Pancreas (tissue), 10 donors: ENCODE results near the gene IER5L. TPM values are rescaled to one million over a fixed set of nuclear protein-coding genes. Genes with fewer than 3 reads are reported as not detected.

ENCODE experiments used
- ATAC-seq, 4 donors: fragments of 200-7000 bp; cut with Tn5 transposase; one replicate each; pipeline versions ENCODE4 v1.8.0 to v1.9.1; 2020; ENCODE audit warnings: mild to moderate bottlenecking in 4 of 4, moderate library complexity in 4 of 4
- DNase-seq, 6 donors: peaks; one replicate each; pipeline ENCODE4 v3.0.0-alpha.2; 2020
- FAIRE-seq: peaks from 2 replicates; lab custom pipeline; 2012; peaks lifted over from hg19 to GRCh38; lab: Jason Lieb, UNC
- H3K27ac ChIP-seq, 4 donors: fragments of 200-600 bp; sonication (generic); 1 replicate in 3 of 4; 2 replicates in 1 of 4; pipeline versions ENCODE4 v1.5.0 to v1.8.0; 2020
- H3K27me3 ChIP-seq, 4 donors: fragments of 200-600 bp; one replicate each; pipeline ENCODE4 v1.8.0; 2021
- H3K36me3 ChIP-seq, 3 donors: fragments of 200-600 bp; sonication (generic) in 1 of 3; one replicate each; pipeline versions ENCODE4 v1.5.0 to v1.8.0; 2020 to 2021
- H3K4me1 ChIP-seq, 3 donors: fragments of 200-600 bp; one replicate each; pipeline ENCODE4 v1.8.0; 2021
- H3K4me3 ChIP-seq, 4 donors: fragments of 200-600 bp; sonication (generic) in 2 of 4; one replicate each; pipeline versions ENCODE4 v1.5.0 to v1.8.0; 2020 to 2021
- H3K9me3 ChIP-seq, 4 donors: fragments of 200-600 bp; one replicate each; pipeline ENCODE4 v1.8.0; 2021
- CTCF ChIP-seq, 4 donors: fragments of 200-600 bp; sonication (generic) in 3 of 4; IDR thresholded peaks; one replicate each; pipeline versions ENCODE4 v1.5.0 to v1.8.0; 2021; ENCODE audit warnings: antibody characterized with exemption in 4 of 4
- WGBS, 2 donors: extraction: QIAGEN DNeasy Blood & Tissue Kit; methylation state at CpG; one replicate each; pipeline ENCODE4 v1.1.7; 2013; 5-methylcytosine and 5-hydroxymethylcytosine counted together
- intact Hi-C, 3 donors: fragments of 100-400 bp; cut with DNase I; formaldehyde crosslinking; loops; one replicate each; pipeline versions ENCODE4 v1.11.1 to v1.14.2; 2022
- polyA plus RNA-seq, 2 donors: library from polyadenylated mRNA; stranded (reverse); fragments of 200-250 nt; gene quantifications; one replicate each; pipeline ENCODE4 v1.2.3, GENCODE V29; 2013
- total RNA-seq, 6 donors: library from RNA; stranded (reverse); fragmentation: NEBNext Ultra II Directional in 4 of 6; extraction: Animal tissue kit (Norgen Biotek cat#: 25700) in 4 of 6; gene quantifications; one replicate each; pipeline versions ENCODE4 v1.2.1 to v1.2.4, GENCODE V29; 2021 to 2023
- donor health status: healthy with polysubstance abuse.
- donor health status: DM: no; HTN: no; CAD: no; lungs with moderate emphysema.
- donor health status: DM: no; HTN: no; CAD: no.
- donor health status: control.
- donor health status: control.
- donor health status: Bipolar disorder and iron deficiency.
- donor health status: DM: yes; HTN: yes; CAD: no.
- donor health status: DM: no; HTN: no; CAD: no.
- donor health status: DM: no; HTN: no; CAD: no.
- donor health status: DM: yes; HTN: yes; CAD: no.

IER5L gene
- total and polyA plus RNA-seq, 8 donors, result 1.8 to 14.3 (median 6.4) TPM

GRCh38 chr9:129146441-129146941, 31.6 kb downstream of the IER5L start:
- Histone ChIP-seq H3K27me3 (no peaks in the 10 kb centered on the region), H3K4me3 (no peak overlapping the region), H3K9me3 (no peaks in the 10 kb centered on the region), H3K27ac (peak overlapping the region in 2 of 4 donors; percentile 18 to 48), H3K4me1 (peaks cover 0 to 22% (median 12%) of the 10 kb centered on the region in 3 donors), H3K36me3 (peaks cover 0 to 6% (median 0%) of the 10 kb centered on the region in 3 donors)
- ATAC-seq (no peak), FAIRE-seq (no peak), DNase-seq (no peak)
- 83% methylated on average over 7 of the region's 8 CpGs for WGBS, 2 donors
- TF ChIP-seq CTCF (IDR thresholded peaks at IDR 0.05), result no peak
- intact Hi-C loops, result no loop called here

GRCh38 chr9:129145841-129146292, 32.2 kb downstream of the IER5L start:
- H3K27ac ChIP-seq, result peak overlapping the region in 2 of 4 donors; percentile 22 to 48
- no peak for TF ChIP-seq CTCF (IDR thresholded peaks at IDR 0.05)
- ATAC-seq (peak in 1 of 4 donors; percentile 4), FAIRE-seq (no peak), DNase-seq (no peak)
- H3K9me3 ChIP-seq, result no peaks in the 10 kb centered on the region
- peaks cover 0 to 6% (median 0%) of the 10 kb centered on the region in 3 donors for H3K36me3 ChIP-seq
- 75 to 81% methylated on average over 7 of the region's 7 CpGs for WGBS, 2 donors
- no peak overlapping the region for H3K4me3 ChIP-seq
- intact Hi-C loops, result no loop called here
- peaks cover 5 to 28% (median 14%) of the 10 kb centered on the region in 3 donors for H3K4me1 ChIP-seq
- H3K27me3 ChIP-seq, result no peaks in the 10 kb centered on the region

GRCh38 chr9:129145316-129145715, 32.7 kb downstream of the IER5L start:
- Histone ChIP-seq H3K9me3 (no peaks in the 10 kb centered on the region), H3K4me3 (no peak overlapping the region), H3K4me1 (peaks cover 8 to 32% (median 20%) of the 10 kb centered on the region in 3 donors), H3K36me3 (peaks cover 0 to 6% (median 0%) of the 10 kb centered on the region in 3 donors), H3K27me3 (no peaks in the 10 kb centered on the region), H3K27ac (peak overlapping the region in 2 of 4 donors; percentile 22 to 48)
- WGBS, 2 donors, result 64 to 77% methylated on average over 2 of the region's 2 CpGs
- TF ChIP-seq CTCF (IDR thresholded peaks at IDR 0.05), result no peak
- DNase-seq (no peak), FAIRE-seq (no peak), ATAC-seq (no peak)
- intact Hi-C loops, result no loop called here

GRCh38 chr9:129143031-129143927, 34.8 kb downstream of the IER5L start:
- no peaks in the 10 kb centered on the region for H3K9me3 ChIP-seq
- H3K27ac ChIP-seq, result peak overlapping the region in 2 of 4 donors; percentile 93 to 100
- peak; percentile 74 to 89 (median 84) for TF ChIP-seq CTCF (IDR thresholded peaks at IDR 0.05)
- 38 to 43% methylated on average over 14 of the region's 14 CpGs for WGBS, 2 donors
- FAIRE-seq (peak; percentile 5), DNase-seq (peak; percentile 79 to 91 (median 88)), ATAC-seq (peak; percentile 20 to 49 (median 34))
- peaks cover 0 to 2% (median 0%) of the 10 kb centered on the region in 3 donors for H3K36me3 ChIP-seq
- intact Hi-C loops, result no loop called here
- peak overlapping the region in 1 of 4 donors; percentile 4 for H3K4me3 ChIP-seq
- no peaks in the 10 kb centered on the region for H3K27me3 ChIP-seq
- peaks cover 15 to 48% (median 25%) of the 10 kb centered on the region in 3 donors for H3K4me1 ChIP-seq
